HK-2 (cell line): ENCODE measurements around the gene CRADD.
"Not testable (repeated sequence)": the region's sequence is repeated elsewhere in the genome, so short reads cannot be mapped to it uniquely, and the experiment has no call there.

ENCODE experiments used
- DNase-seq: peaks from one replicate; pipeline ENCODE4 v3.0.0-alpha.2; 2018; ENCODE audit not compliant: unreplicated experiment

CRADD gene

GRCh38 chr12:93896952-93897351 lies 219.8 kb downstream of the CRADD start:
- no peak for DNase-seq

- no peak for DNase-seq
Observed at GRCh38 chr12:93901739-93902138, 224.6 kb downstream of the CRADD start.

DNA sequence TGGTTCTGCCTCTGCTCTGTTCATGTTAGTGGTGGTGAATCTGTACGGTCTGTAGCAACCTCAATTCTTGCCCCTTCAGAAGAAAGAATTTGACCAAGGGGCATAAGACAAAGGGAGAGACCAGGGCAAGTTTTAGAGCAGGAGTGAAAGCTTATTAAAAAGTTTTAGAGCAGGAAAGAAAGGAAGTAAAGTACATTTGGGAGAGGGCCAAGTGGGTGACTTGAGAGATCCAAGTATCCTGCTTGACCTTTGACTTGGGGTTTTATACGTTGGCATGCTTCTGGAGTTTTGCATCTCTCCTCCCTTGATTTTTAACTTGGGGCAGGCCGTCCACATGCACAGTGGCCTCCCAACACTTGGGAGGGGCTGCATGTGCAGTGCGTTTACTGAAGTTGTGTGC lies 225.0 kb downstream of the CRADD start:
- no peak for DNase-seq

- no peak for DNase-seq
Observed at GRCh38 chr12:93902736-93903562, 225.8 kb downstream of the CRADD start.

DNA sequence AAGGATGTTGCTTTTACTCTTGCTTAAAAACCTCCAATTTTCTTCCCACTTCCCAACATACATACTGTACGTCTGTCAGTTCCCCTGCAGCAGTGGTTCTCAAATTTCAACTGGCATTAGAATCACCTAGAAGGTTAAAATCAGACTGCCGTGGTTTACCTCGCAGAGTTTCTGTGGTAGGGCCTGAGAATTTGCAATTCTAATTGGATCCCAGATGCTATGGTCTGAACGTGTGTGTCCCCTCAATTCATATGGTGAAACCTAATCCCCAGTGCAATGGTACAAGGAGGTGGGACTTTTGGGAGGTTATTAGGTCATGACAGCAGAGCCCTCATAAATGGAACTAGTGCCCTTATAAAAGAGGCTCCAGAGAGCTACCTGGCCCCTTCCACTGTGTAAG lies 226.9 kb downstream of the CRADD start:
- no peak for DNase-seq

DNA sequence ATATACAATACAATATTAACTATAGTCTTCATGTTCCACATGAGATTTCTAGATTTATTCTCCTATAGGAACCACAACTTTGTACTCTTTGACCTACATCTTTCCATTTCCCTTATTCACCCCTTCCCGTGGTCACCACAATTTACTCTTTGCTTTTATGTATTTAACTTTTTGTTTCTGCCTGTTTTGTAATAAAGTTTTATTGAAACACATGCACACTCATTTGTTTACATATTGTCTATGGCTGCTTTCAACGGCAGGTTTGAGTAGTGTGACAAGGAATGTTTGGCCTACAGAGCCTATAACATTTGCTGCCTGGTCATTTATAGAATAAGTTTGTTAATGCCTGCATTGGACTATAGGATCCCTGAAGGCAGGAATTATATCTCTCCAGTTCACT lies 231.1 kb downstream of the CRADD start:
- no peak for DNase-seq

DNA sequence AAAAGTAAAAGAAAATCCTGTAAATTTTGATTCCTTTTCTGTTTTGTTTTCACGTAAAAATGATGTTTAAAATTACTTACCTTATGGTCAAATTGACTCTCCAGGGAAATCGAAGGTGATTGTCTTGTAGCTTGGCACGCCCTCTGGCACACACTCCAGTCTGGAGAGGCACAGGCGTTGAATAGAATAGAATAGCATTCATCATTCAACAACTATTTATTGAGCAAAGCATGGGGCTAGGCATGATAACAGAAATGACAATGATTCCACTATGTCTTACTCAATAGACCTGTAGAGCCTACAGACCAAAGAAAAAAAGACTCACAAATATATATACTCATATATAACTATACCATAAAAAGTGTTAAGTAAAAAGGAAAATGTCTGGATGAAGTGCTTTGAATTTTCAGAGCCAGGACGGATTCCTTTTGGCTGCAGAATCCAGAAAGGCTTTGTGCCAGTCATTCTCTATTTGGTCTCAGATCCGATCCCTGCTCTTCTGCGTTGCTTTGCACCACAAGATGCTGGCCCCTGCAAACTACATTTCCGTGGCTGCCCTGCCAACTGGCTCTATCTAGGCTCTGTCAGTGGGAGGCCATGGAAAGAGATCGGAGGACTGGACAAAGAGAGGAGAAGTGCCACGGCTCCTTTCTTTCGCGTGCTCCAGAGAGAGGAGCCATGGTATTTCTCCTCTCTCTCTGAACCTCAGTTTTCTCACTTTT lies 231.8 kb downstream of the CRADD start:
- no peak for DNase-seq

DNA sequence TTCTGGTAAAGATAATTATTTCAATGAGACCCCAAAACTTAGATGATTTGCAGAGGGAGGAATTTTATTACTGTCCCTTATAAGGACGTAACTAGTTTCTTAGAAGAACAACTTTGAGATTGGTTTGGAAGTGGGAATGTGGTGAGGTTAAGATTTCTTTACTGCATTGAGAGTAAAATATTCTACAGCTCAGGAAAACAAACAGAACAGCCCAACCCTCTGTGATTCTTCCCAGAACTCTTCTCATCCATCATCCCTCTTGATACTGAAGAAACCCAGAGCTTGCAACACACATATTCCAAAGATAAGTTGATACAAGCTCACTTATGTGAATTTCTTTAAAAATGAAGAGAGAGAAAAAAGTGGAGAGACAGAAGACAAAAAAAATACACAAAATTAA lies 234.2 kb downstream of the CRADD start:
- no peak for DNase-seq

DNA sequence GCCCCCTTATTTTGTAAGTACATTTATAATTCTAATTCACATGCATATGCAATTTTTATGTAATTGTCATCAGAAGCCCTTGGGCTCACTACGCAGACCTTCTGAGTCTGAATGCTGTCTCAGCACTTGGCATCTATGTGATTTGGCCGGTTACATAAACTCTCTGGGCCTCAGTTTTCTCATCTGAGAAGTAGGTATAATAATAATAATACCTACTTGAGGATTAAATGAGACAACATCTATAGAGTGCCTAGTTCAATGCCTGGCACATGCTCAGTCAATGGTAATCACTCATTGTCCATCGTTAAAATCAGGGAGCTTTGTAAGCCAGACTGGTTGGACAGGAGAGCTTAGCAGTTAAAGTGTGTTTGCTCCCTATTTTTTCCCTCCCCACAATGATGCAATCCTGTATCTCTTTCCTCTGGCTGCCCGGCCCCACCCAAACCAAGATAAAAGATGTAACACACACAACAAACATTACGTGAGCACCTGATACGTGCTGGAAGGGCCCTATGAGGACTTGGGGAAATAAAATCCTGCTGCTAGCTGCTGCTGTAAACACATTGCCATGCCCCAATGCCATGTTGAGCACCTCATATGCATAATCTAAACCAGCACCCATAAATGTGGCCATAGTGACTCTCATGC lies 235.0 kb downstream of the CRADD start:
- DNase-seq: no peak

DNA sequence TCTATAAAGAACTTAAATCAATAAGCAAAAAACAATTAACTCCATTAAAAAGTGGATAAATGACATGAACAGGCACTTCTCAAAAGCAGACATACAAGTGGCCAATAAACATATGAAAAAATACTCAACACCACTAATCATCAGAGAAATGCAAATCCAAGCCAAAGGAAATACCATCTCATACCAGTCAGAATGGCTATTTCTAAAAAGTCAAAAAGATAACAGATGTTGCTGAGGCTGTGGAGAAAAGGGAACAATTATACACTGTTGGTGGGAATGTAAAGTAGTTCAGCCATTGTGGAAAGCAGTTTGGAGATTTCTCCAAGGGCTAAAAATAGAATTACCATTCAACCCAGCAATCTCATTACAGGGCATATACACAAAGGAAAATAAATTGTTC lies 236.7 kb downstream of the CRADD start:
- DNase-seq: no peak

DNA sequence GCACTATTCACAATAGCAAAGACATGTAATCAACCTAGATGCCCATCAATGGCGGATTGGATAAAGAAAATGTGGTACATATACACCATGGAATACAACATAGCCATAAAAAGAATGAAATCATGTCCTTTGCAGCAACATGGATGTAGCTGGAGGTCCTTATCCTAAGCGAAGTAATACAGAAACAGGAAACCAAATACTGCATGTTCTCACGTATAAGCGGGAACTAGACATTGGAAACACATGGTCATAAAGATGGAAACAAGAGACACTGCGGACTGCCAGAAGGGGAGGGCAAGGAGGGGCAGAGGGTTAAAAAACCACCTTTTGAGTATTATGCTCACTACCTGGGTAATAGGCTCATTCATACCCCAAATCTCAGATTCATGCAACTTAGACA lies 237.1 kb downstream of the CRADD start:
- no peak for DNase-seq

- no peak for DNase-seq
Observed at GRCh38 chr12:93915411-93915810, 238.2 kb downstream of the CRADD start.

GRCh38 chr12:93916402-93916801 lies 239.2 kb downstream of the CRADD start:
- DNase-seq: no peak

GRCh38 chr12:93918262-93918661 lies 241.1 kb downstream of the CRADD start:
- no peak for DNase-seq

GRCh38 chr12:93918900-93919299 lies 241.7 kb downstream of the CRADD start:
- DNase-seq: no peak

- DNase-seq: no peak
Observed at GRCh38 chr12:93921521-93921920, 244.3 kb downstream of the CRADD start.

- DNase-seq: no peak
Observed at GRCh38 chr12:93922583-93923006, 245.4 kb downstream of the CRADD start.

GRCh38 chr12:93924367-93924766 lies 247.2 kb downstream of the CRADD start:
- no peak for DNase-seq

DNA sequence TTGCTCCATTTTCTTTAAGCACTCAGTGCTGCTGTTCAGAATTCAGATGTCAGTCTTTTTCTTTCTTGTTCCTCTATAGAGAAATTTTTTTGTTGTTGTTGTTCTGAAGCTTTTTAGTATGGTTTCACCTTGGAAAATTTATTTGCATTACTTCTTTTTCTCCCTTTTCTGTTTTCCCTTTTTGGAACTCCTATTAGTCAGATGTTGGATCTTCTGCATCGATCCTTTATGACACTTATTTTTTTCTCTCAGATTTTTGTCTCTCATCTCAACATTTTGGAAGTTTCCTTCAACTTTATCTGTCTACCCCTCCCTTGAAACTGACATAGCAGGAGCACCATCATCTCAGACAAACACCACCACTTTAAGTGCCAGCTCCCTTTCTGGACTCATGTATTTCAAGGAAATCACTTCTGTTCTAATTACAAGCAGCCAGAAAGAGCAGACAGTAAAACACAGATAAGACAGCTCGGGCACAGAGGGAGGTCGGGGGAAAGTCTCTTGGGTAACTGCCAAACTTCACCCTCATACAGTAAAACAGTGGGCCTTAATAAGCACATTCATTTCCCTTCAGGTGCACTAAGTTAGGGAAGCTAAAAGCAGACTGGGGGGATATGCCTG lies 248.5 kb downstream of the CRADD start:
- no peak for DNase-seq

GRCh38 chr12:93926237-93926636 lies 249.1 kb downstream of the CRADD start:
- DNase-seq: no peak

- not testable (repeated sequence) for DNase-seq
Observed at GRCh38 chr12:93929081-93929480, 251.9 kb downstream of the CRADD start.

DNA sequence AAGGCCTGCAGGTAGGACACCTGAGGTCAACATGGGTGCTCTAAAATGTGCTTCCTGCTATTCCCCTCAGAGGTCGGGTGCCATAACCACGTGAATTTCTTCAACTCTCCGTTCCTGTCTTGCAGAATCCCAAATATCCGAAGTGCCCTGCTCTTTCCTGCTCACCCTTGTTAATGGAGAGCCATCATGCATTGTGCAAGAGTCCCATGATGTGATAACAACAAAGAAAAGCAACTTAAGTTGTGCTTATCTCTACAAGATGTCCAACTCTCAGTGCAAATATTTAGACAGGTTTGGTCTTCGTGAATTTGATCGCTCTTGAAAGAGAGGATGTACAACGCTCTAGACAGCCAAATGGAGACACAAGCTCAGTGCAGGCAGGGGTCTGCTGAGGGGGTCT lies 260.6 kb downstream of the CRADD start:
- no peak for DNase-seq
